Hepatocyte (in vitro differentiated cells): ENCODE data around the gene LRRC10. TPM values are rescaled to one million over a fixed set of nuclear protein-coding genes. Genes with fewer than 3 reads are reported as not detected.

Experiments used
- DNase-seq: peaks from one replicate; pipeline ENCODE4 v3.0.0-alpha.2; 2016; ENCODE audit warnings: low spot score
- H2AFZ ChIP-seq: fragments of 200-600 bp; sonication (generic); 2 replicates; pipeline ENCODE4 v1.6.0; 2016; ENCODE audit warnings: antibody characterized with exemption, mild to moderate bottlenecking
- H3K27ac ChIP-seq: fragments of 200-600 bp; sonication (generic); 2 replicates; pipeline ENCODE4 v1.5.1; 2016; ENCODE audit warnings: mild to moderate bottlenecking
- H3K27me3 ChIP-seq: fragments of 200-600 bp; sonication (generic); 2 replicates; pipeline ENCODE4 v1.6.1; 2016
- H3K36me3 ChIP-seq: fragments of 200-600 bp; sonication (generic); replicated peaks from 2 replicates; pipeline ENCODE4 v1.5.1; 2016; ENCODE audit warnings: low read depth; ENCODE audit not compliant: insufficient read depth
- H3K4me1 ChIP-seq: fragments of 200-600 bp; sonication (generic); 2 replicates; pipeline ENCODE4 v1.5.1; 2016; ENCODE audit warnings: mild to moderate bottlenecking, moderate library complexity; ENCODE audit not compliant: insufficient read depth
- H3K4me2 ChIP-seq: fragments of 200-600 bp; sonication (generic); 2 replicates; pipeline ENCODE4 v1.6.0; 2016
- H3K4me3 ChIP-seq: fragments of 200-600 bp; sonication (generic); 2 replicates; pipeline ENCODE4 v1.5.1; 2016; ENCODE audit warnings: mild to moderate bottlenecking
- H3K79me2 ChIP-seq: fragments of 200-600 bp; sonication (generic); 2 replicates; pipeline ENCODE4 v1.6.0; 2017; ENCODE audit warnings: mild to moderate bottlenecking
- H3K9me2 ChIP-seq: fragments of 200-600 bp; sonication (generic); replicated peaks from 2 replicates; pipeline ENCODE4 v1.6.0; 2017; ENCODE audit warnings: mild to moderate bottlenecking; ENCODE audit not compliant: insufficient read depth
- H3K9me3 ChIP-seq: fragments of 200-600 bp; sonication (generic); 2 replicates; pipeline ENCODE4 v1.5.1; 2016; ENCODE audit warnings: low read depth, mild to moderate bottlenecking
- H4K20me1 ChIP-seq: fragments of 200-600 bp; sonication (generic); 2 replicates; pipeline ENCODE4 v1.6.0; 2016; ENCODE audit warnings: mild to moderate bottlenecking; ENCODE audit not compliant: insufficient read depth, poor library complexity, severe bottlenecking
- CTCF ChIP-seq: fragments of 200-600 bp; sonication (generic); IDR thresholded peaks from 2 replicates; pipeline ENCODE4 v1.5.1; 2016; ENCODE audit warnings: antibody characterized with exemption, mild to moderate bottlenecking; ENCODE audit not compliant: poor library complexity
- EZH2 ChIP-seq: fragments of 200-600 bp; sonication (generic); IDR thresholded peaks from 2 replicates; pipeline ENCODE4 v1.6.1; 2016; ENCODE audit warnings: antibody characterized with exemption, mild to moderate bottlenecking, borderline replicate concordance
- EZH2phosphoT487 ChIP-seq: fragments of 200-600 bp; sonication (generic); IDR thresholded peaks from one replicate; pipeline ENCODE4 v1.6.1; 2018; ENCODE audit warnings: antibody characterized with exemption, mild to moderate bottlenecking, low read depth, moderate library complexity; ENCODE audit not compliant: unreplicated experiment, severe bottlenecking
- WGBS: methylation state at CpG from one replicate; pipeline ENCODE4 v1.1.6; 2016; ENCODE audit warnings: low lambda C conversion rate; ENCODE audit errors: missing lambda C conversion rate; 5-methylcytosine and 5-hydroxymethylcytosine counted together
- polyA plus RNA-seq: library from polyadenylated mRNA; unstranded; fragments of >200 nt; fragmentation: Nextera tagmentation; extraction: Ambion mirVana; gene quantifications from 2 replicates; pipeline ENCODE4 v1.2.1, GENCODE V29; 2016
- total RNA-seq: library from RNA; depleted of rRNA; stranded (reverse); fragments of >200 nt; gene quantifications from 2 replicates; pipeline ENCODE4 v1.2.3, GENCODE V29; 2014

Gene LRRC10
- total and polyA plus RNA-seq, 2 experiments from 2014 or later = not detected

- H3K36me3 ChIP-seq = no peaks in the 10 kb centered on the region
- no peak for DNase-seq
- TF ChIP-seq EZH2phosphoT487 = no peak
- no peak for TF ChIP-seq CTCF
- no peak for TF ChIP-seq EZH2
- H3K4me2 ChIP-seq = no peak overlapping the region
- H3K27ac ChIP-seq = no peak overlapping the region
- H4K20me1 ChIP-seq = no peaks in the 10 kb centered on the region
- H3K9me2 ChIP-seq = no peaks in the 10 kb centered on the region
- H3K27me3 ChIP-seq = no peaks in the 10 kb centered on the region
- no peak overlapping the region for H3K4me3 ChIP-seq
- no peaks in the 10 kb centered on the region for H3K79me2 ChIP-seq
- WGBS = 86% methylated on average over 9 of the region's 9 CpGs
- H3K9me3 ChIP-seq = no peaks in the 10 kb centered on the region
- H3K4me1 ChIP-seq = peaks cover 11% of the 10 kb centered on the region
- no peak overlapping the region for H2AFZ ChIP-seq
Measured at GRCh38 chr12:69657376-69658137, 46.9 kb upstream of the LRRC10 start.

GRCh38 chr12:69655616-69656340 is 45.1 kb upstream of the LRRC10 start:
- peak overlapping the region; percentile 34 for H2AFZ ChIP-seq
- H3K4me3 ChIP-seq = no peak overlapping the region
- TF ChIP-seq EZH2 (no peak), EZH2phosphoT487 (no peak)
- H3K4me2 ChIP-seq = peak overlapping the region; percentile 47
- H3K9me3 ChIP-seq = no peaks in the 10 kb centered on the region
- H3K79me2 ChIP-seq = no peaks in the 10 kb centered on the region
- H4K20me1 ChIP-seq = no peaks in the 10 kb centered on the region
- peak; percentile 62 for DNase-seq
- peaks cover 11% of the 10 kb centered on the region for H3K4me1 ChIP-seq
- H3K27me3 ChIP-seq = no peaks in the 10 kb centered on the region
- H3K36me3 ChIP-seq = no peaks in the 10 kb centered on the region
- H3K9me2 ChIP-seq = no peaks in the 10 kb centered on the region
- 41% methylated on average over 11 of the region's 11 CpGs for WGBS
- H3K27ac ChIP-seq = peak overlapping the region; percentile 84

DNA sequence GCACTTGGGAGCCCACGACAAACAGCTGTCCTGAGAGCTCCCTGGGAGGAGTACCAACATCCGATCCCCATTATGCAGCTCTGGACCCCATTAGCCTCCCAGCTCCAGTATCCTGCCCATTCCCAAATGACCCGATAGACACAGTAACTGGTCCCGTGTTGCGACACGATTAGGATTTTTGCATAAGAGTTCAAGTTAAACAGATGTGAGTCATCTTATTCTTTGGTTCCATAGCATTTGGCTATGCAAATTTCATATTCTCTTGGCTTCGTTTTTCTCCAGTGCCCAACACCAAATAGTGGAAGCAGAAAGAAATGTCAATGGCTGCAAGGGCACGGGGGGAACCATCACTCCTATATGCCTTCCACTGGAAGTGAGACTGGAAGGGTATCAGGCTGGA is 43.0 kb upstream of the LRRC10 start:
- H3K79me2 ChIP-seq = no peaks in the 10 kb centered on the region
- peaks cover 11% of the 10 kb centered on the region for H3K4me1 ChIP-seq
- no peaks in the 10 kb centered on the region for H3K36me3 ChIP-seq
- no peak for DNase-seq
- WGBS = 92% methylated on average over 8 of the region's 8 CpGs
- H3K4me2 ChIP-seq = no peak overlapping the region
- no peaks in the 10 kb centered on the region for H3K27me3 ChIP-seq
- H2AFZ ChIP-seq = no peak overlapping the region
- H3K27ac ChIP-seq = no peak overlapping the region
- H4K20me1 ChIP-seq = no peaks in the 10 kb centered on the region
- no peaks in the 10 kb centered on the region for H3K9me3 ChIP-seq
- H3K4me3 ChIP-seq = no peak overlapping the region
- TF ChIP-seq EZH2 = no peak
- TF ChIP-seq CTCF = no peak
- no peak for TF ChIP-seq EZH2phosphoT487
- H3K9me2 ChIP-seq = no peaks in the 10 kb centered on the region

GRCh38 chr12:69651922-69652321 is 41.2 kb upstream of the LRRC10 start:
- peaks cover 11% of the 10 kb centered on the region for H3K4me1 ChIP-seq
- TF ChIP-seq EZH2phosphoT487 (no peak), CTCF (no peak), EZH2 (no peak)
- H3K4me3 ChIP-seq = no peak overlapping the region
- H3K27ac ChIP-seq = no peak overlapping the region
- no peaks in the 10 kb centered on the region for H3K36me3 ChIP-seq
- no peak overlapping the region for H3K4me2 ChIP-seq
- H2AFZ ChIP-seq = no peak overlapping the region
- H3K9me2 ChIP-seq = no peaks in the 10 kb centered on the region
- H3K27me3 ChIP-seq = no peaks in the 10 kb centered on the region
- DNase-seq = no peak
- H4K20me1 ChIP-seq = no peaks in the 10 kb centered on the region
- 100% methylated on average over 3 of the region's 3 CpGs for WGBS
- H3K79me2 ChIP-seq = no peaks in the 10 kb centered on the region
- no peaks in the 10 kb centered on the region for H3K9me3 ChIP-seq
